HCT116 (cell line): ENCODE data around the gene TM9SF4. TPM values are rescaled to one million over a fixed set of nuclear protein-coding genes. Genes with fewer than 3 reads are reported as not detected.
"Not testable (repeated sequence)": the region's sequence is repeated elsewhere in the genome, so short reads cannot be mapped to it uniquely, and the experiment has no call there.

ENCODE experiments used
- ATAC-seq: fragments of 200-7000 bp; cut with Tn5 transposase; 2 replicates; pipeline ENCODE4 v1.9.1; 2020; ENCODE audit warnings: mild to moderate bottlenecking, moderate library complexity
- BruUV-seq: library from RNA; stranded (reverse); fragments of 400-500 nt; replicated peaks from 2 replicates; lab custom pipeline; 2021; lab: Mats Ljungman, UMichigan
- CTCF ChIA-PET: fragments of 300-600 bp; sonication (Branson Sonifier 250); formaldehyde crosslinking; loops from one replicate; lab custom pipeline; 2021; ENCODE audit warnings: antibody characterized with exemption; lab: Charles Lee
- POLR2A ChIA-PET: fragments of 300-600, 350-600 bp; sonication (Branson Sonifier 250); formaldehyde crosslinking; loops from one replicate; lab custom pipeline; 2021; ENCODE audit warnings: antibody characterized with exemption; lab: Charles Lee
- RAD21 ChIA-PET, 2 experiments: fragments of 300-600 bp; sonication (Branson Sonifier 250); formaldehyde crosslinking; loops; one replicate each; lab custom pipeline; 2023; ENCODE audit warnings: low total read pairs in 2 of 2; ENCODE audit not compliant: uncharacterized antibody in 2 of 2, unreplicated experiment in 2 of 2, low non-redundant PET in 1 of 2; lab: Charles Lee
- DNase-seq: peaks from one replicate; pipeline ENCODE4 v3.0.0-alpha.2; 2010; ENCODE audit warnings: low read depth, low spot score
- H2AFZ ChIP-seq: fragments of 200-600 bp; shearing (Covaris generic), sonication (generic); 2 replicates; pipeline ENCODE4 v1.6.1; 2017; ENCODE audit warnings: low read depth, mixed run types, mixed read lengths, antibody characterized with exemption, low read length; ENCODE audit not compliant: poor library complexity, severe bottlenecking
- H3K27ac ChIP-seq: 2 replicates; pipeline ENCODE4 v1.5.1; 2012; ENCODE audit warnings: low read depth, low read length
- H3K27me3 ChIP-seq: fragments of 200-600 bp; sonication (generic); 2 replicates; pipeline ENCODE4 v1.6.1; 2016; ENCODE audit warnings: mixed run types, low read length, mixed read lengths; ENCODE audit not compliant: insufficient read depth
- H3K36me3 ChIP-seq, 2 experiments: fragments of 200-500 bp in 1 of 2; fragments of 200-600 bp in 1 of 2; sonication (Bioruptor generic) in 1 of 2; sonication (generic) in 1 of 2; 2 replicates each; pipeline versions ENCODE4 v1.5.1 to v1.6.1; 2014 to 2016; ENCODE audit warnings: low read length in 2 of 2, inconsistent platforms in 1 of 2, mixed read lengths in 1 of 2, mixed run types in 1 of 2; ENCODE audit not compliant: insufficient read depth in 2 of 2, control insufficient read depth in 1 of 2
- H3K4me1 ChIP-seq, 2 experiments: fragments of 200-600 bp in 1 of 2; sonication (generic) in 1 of 2; 2 replicates each; pipeline versions ENCODE4 v1.5.1 to v1.6.1; 2012 to 2017; ENCODE audit warnings: low read length in 2 of 2, inconsistent platforms in 1 of 2, mild to moderate bottlenecking in 1 of 2, mixed read lengths in 1 of 2, mixed run types in 1 of 2, moderate library complexity in 1 of 2; ENCODE audit not compliant: insufficient read depth in 2 of 2, control insufficient read depth in 1 of 2
- H3K4me2 ChIP-seq: fragments of 200-600 bp; sonication (generic); 2 replicates; pipeline ENCODE4 v1.6.1; 2017; ENCODE audit warnings: mixed run types, low read length, mixed read lengths
- H3K4me3 ChIP-seq, 2 experiments: fragments of 200-600 bp in 1 of 2; sonication (generic) in 1 of 2; replicated peaks in 1 of 2; 2 replicates each; pipeline ENCODE4 v1.5.1; 2011 to 2016; ENCODE audit warnings: low read length in 2 of 2, control low read depth in 1 of 2, low read depth in 1 of 2, mild to moderate bottlenecking in 1 of 2, mixed read lengths in 1 of 2, mixed run types in 1 of 2
- H3K79me2 ChIP-seq: fragments of 200-600 bp; sonication (generic); 2 replicates; pipeline ENCODE4 v1.6.1; 2017; ENCODE audit warnings: mild to moderate bottlenecking, mixed run types, low read length, moderate library complexity, mixed read lengths; ENCODE audit not compliant: insufficient read depth
- H3K9ac ChIP-seq: fragments of 200-600 bp; sonication (generic); 2 replicates; pipeline ENCODE4 v1.6.1; 2016; ENCODE audit warnings: low read length, mixed read lengths
- H3K9me2 ChIP-seq: fragments of 200-600 bp; sonication (generic), shearing (Covaris generic); 2 replicates; pipeline ENCODE4 v1.6.1; 2017; ENCODE audit warnings: mixed run types, mild to moderate bottlenecking, moderate library complexity; ENCODE audit not compliant: insufficient read depth
- H3K9me3 ChIP-seq, 2 experiments: fragments of 200-500 bp in 1 of 2; fragments of 200-600 bp in 1 of 2; sonication (Bioruptor generic) in 1 of 2; sonication (generic) in 1 of 2; 2 replicates each; pipeline ENCODE4 v1.6.1; 2014 to 2017; ENCODE audit warnings: low read length in 2 of 2, mixed read lengths in 2 of 2, inconsistent platforms in 1 of 2, low read depth in 1 of 2, mild to moderate bottlenecking in 1 of 2, mixed run types in 1 of 2, moderate library complexity in 1 of 2; ENCODE audit not compliant: control insufficient read depth in 1 of 2, insufficient read depth in 1 of 2
- H4K20me1 ChIP-seq: fragments of 200-600 bp; sonication (generic), shearing (Covaris generic); 2 replicates; pipeline ENCODE4 v1.6.1; 2017; ENCODE audit warnings: mixed run types, mild to moderate bottlenecking, moderate library complexity; ENCODE audit not compliant: insufficient read depth
- CBX3 ChIP-seq: IDR thresholded peaks from 2 replicates; pipeline ENCODE4 v1.6.1; 2012; ENCODE audit warnings: low read depth
- CEBPB ChIP-seq: IDR thresholded peaks from 2 replicates; pipeline ENCODE4 v1.6.1; 2012; ENCODE audit warnings: low read depth
- EGR1 ChIP-seq: IDR thresholded peaks from 2 replicates; pipeline ENCODE4 v1.6.1; 2012; ENCODE audit warnings: low read depth
- ELF1 ChIP-seq: IDR thresholded peaks from 2 replicates; pipeline ENCODE4 v1.6.1; 2012; ENCODE audit warnings: low read depth, borderline replicate concordance
- EZH2 ChIP-seq: fragments of 200-600 bp; sonication (generic); IDR thresholded peaks from 2 replicates; pipeline ENCODE4 v1.6.1; 2017; ENCODE audit warnings: antibody characterized with exemption, mixed run types
- EZH2phosphoT487 ChIP-seq: fragments of 200-600 bp; IDR thresholded peaks from 2 replicates; pipeline ENCODE4 v1.6.1; 2018; ENCODE audit warnings: antibody characterized with exemption, borderline replicate concordance
- FOSL1 ChIP-seq: IDR thresholded peaks from 2 replicates; pipeline ENCODE4 v1.6.1; 2012; ENCODE audit warnings: low read depth
- JUND ChIP-seq: IDR thresholded peaks from 2 replicates; pipeline ENCODE4 v1.6.1; 2012
- MAX ChIP-seq: IDR thresholded peaks from 2 replicates; pipeline ENCODE4 v1.6.1; 2012
- POLR2A ChIP-seq: IDR thresholded peaks from 2 replicates; pipeline ENCODE4 v1.7.0; 2011; ENCODE audit warnings: borderline replicate concordance; ENCODE audit not compliant: insufficient read depth, insufficient read length; ENCODE audit errors: extremely low read depth
- POLR2AphosphoS5 ChIP-seq: IDR thresholded peaks from 2 replicates; pipeline ENCODE4 v1.6.1; 2011; ENCODE audit warnings: mild to moderate bottlenecking, low read depth, low read length, moderate library complexity
- RAD21 ChIP-seq: IDR thresholded peaks from 2 replicates; pipeline ENCODE4 v1.6.1; 2012; ENCODE audit warnings: low read depth, mild to moderate bottlenecking
- SIN3A ChIP-seq: IDR thresholded peaks from 2 replicates; pipeline ENCODE4 v1.6.1; 2012; ENCODE audit warnings: low read depth
- SP1 ChIP-seq: IDR thresholded peaks from 2 replicates; pipeline ENCODE4 v1.6.1; 2012; ENCODE audit warnings: low read depth
- SRF ChIP-seq: IDR thresholded peaks from 2 replicates; pipeline ENCODE4 v1.6.1; 2012; ENCODE audit warnings: low read depth
- YY1 ChIP-seq: IDR thresholded peaks from 2 replicates; pipeline ENCODE4 v1.6.1; 2011; ENCODE audit warnings: low read length, low read depth, moderate library complexity, mild to moderate bottlenecking; ENCODE audit not compliant: insufficient replicate concordance; ENCODE audit errors: extremely low read depth
- ZFX ChIP-seq: fragments of 450-650 bp; IDR thresholded peaks from 2 replicates; pipeline ENCODE4 v1.6.1; 2017
- ZNF274 ChIP-seq: fragments of 200-500 bp; sonication (Bioruptor generic); IDR thresholded peaks from 2 replicates; pipeline ENCODE4 v1.6.1; 2014; ENCODE audit warnings: mild to moderate bottlenecking, low read depth, low read length, inconsistent platforms
- intact Hi-C: fragments of 100-400 bp; cut with micrococcal nuclease; formaldehyde crosslinking; loops from 2 replicates; pipeline ENCODE4 v1.10.0; 2022
- total RNA-seq: library from RNA; stranded (reverse); gene quantifications from one replicate; pipeline ENCODE4 v1.2.1, GENCODE V29; 2021; ENCODE audit not compliant: unreplicated experiment
- TF ChIP-seq, protein P1 (sequence below): IDR thresholded peaks from 2 replicates; pipeline ENCODE4 v1.6.1; 2012; ENCODE audit warnings: low read depth
- TF ChIP-seq, protein P2 (sequence below): IDR thresholded peaks from 2 replicates; pipeline ENCODE4 v1.6.1; 2012

TM9SF4 gene
- total RNA-seq, 1 experiment from 2014 or later = 51.2 TPM

DNA sequence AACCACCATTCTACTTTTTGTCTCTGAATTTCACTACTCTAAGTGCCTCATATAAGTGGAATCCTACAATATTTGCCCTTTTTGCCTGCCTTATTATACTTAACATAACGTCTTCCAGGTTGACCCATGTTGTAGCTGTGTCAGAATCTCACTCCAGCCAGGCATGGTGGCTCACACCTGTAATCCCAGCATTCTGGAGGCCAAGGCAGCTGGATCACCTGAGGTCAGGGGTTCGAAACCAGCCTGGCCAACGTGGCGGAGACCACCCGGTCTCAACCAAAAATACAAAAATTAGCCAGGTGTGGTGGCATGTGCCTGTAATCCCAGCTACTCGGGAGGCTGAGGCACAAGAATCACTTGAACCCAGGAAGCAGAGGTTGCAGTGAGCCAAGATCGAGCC is 68.2 kb downstream of the TM9SF4 start:
- CTCF ChIA-PET, ATAC-seq: not testable (repeated sequence)

GRCh38 chr20:32179515-32179914 is 70.0 kb downstream of the TM9SF4 start:
- ATAC-seq (no peak), DNase-seq (no peak)
- Histone ChIP-seq H3K4me2 (no peak overlapping the region), H4K20me1 (no peaks in the 10 kb centered on the region), H3K27ac (no peak overlapping the region), H3K4me3 (no peak overlapping the region), H3K27me3 (no peaks in the 10 kb centered on the region), H3K36me3 (no peaks in the 10 kb centered on the region), H3K4me1 (no peaks in the 10 kb centered on the region), H3K9me2 (no peaks in the 10 kb centered on the region), H2AFZ (no peak overlapping the region), H3K9ac (no peak overlapping the region)
- POLR2A ChIA-PET = no interaction called here
- intact Hi-C loops = no loop called here
- RAD21 ChIA-PET = no interaction called here
- CTCF ChIA-PET = no interaction called here
- TF ChIP-seq EGR1 = no peak
- no peak for TF ChIP-seq CBX3
- no peak for TF ChIP-seq SIN3A
- TF ChIP-seq EZH2phosphoT487 = no peak
- no peak for TF ChIP-seq ZNF274
- TF ChIP-seq, protein P1, sequence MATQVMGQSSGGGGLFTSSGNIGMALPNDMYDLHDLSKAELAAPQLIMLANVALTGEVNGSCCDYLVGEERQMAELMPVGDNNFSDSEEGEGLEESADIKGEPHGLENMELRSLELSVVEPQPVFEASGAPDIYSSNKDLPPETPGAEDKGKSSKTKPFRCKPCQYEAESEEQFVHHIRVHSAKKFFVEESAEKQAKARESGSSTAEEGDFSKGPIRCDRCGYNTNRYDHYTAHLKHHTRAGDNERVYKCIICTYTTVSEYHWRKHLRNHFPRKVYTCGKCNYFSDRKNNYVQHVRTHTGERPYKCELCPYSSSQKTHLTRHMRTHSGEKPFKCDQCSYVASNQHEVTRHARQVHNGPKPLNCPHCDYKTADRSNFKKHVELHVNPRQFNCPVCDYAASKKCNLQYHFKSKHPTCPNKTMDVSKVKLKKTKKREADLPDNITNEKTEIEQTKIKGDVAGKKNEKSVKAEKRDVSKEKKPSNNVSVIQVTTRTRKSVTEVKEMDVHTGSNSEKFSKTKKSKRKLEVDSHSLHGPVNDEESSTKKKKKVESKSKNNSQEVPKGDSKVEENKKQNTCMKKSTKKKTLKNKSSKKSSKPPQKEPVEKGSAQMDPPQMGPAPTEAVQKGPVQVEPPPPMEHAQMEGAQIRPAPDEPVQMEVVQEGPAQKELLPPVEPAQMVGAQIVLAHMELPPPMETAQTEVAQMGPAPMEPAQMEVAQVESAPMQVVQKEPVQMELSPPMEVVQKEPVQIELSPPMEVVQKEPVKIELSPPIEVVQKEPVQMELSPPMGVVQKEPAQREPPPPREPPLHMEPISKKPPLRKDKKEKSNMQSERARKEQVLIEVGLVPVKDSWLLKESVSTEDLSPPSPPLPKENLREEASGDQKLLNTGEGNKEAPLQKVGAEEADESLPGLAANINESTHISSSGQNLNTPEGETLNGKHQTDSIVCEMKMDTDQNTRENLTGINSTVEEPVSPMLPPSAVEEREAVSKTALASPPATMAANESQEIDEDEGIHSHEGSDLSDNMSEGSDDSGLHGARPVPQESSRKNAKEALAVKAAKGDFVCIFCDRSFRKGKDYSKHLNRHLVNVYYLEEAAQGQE = no peak
- TF ChIP-seq ZFX = no peak
- no peak for TF ChIP-seq YY1
- no peak for TF ChIP-seq MAX
- TF ChIP-seq, protein P2, sequence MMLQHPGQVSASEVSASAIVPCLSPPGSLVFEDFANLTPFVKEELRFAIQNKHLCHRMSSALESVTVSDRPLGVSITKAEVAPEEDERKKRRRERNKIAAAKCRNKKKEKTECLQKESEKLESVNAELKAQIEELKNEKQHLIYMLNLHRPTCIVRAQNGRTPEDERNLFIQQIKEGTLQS = no peak
- no peak for TF ChIP-seq SP1
- TF ChIP-seq POLR2A = no peak
- no peak for TF ChIP-seq JUND
- TF ChIP-seq SRF = no peak
- no peak for TF ChIP-seq FOSL1
- TF ChIP-seq ELF1 = no peak
- TF ChIP-seq POLR2AphosphoS5 = no peak
- TF ChIP-seq EZH2 = no peak
- no peak for TF ChIP-seq RAD21
- TF ChIP-seq CEBPB = no peak
- TF ChIP-seq, all 23 proteins: peak for 0
- BruUV-seq = no TSS peak
- Histone ChIP-seq H3K9me3 (no peaks in the 10 kb centered on the region), H3K79me2 (no peaks in the 10 kb centered on the region)

More for the DNA sequence above, 68.2 kb downstream of the TM9SF4 start:
- DNase-seq, H3K4me3 ChIP-seq, H3K27me3 ChIP-seq, H3K9ac ChIP-seq, intact Hi-C loops, H3K4me2 ChIP-seq, H3K79me2 ChIP-seq, H3K36me3 ChIP-seq, H2AFZ ChIP-seq, BruUV-seq, H3K27ac ChIP-seq, H3K9me2 ChIP-seq, RAD21 ChIA-PET, H3K9me3 ChIP-seq, H3K4me1 ChIP-seq, H4K20me1 ChIP-seq, POLR2A ChIA-PET: not testable (repeated sequence)
